ENCODE data around the gene HPSE2.

DNA sequence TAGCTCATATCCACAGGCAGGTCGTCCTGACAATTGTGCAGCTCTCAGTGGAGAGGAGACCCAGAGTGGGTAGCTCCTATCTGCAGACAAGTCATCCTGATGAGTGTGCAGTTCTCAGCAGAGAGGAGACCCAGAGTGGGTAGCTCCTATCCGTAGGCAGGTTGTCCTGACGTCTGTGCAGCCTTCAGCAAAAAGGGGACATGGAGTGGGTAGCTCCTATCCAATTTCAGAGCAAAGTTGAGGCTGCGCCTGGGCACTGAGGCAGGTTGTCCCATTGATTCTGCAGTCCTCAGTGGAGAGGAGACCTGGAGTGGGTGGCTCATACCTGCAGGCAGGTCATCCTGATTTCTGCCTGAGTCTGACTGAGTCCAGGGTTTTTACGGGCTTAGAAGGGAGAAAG, 111.8 kb downstream of the HPSE2 start:
- TF ChIP-seq POLR2AphosphoS5 (IDR thresholded peaks at IDR 0.05; ENCODE audit: low read depth, low read length): no peak
- TF ChIP-seq POLR2A (IDR thresholded peaks at IDR 0.05; ENCODE audit: low read depth, low read length): no peak
- no peak for TF ChIP-seq TAF1 (IDR thresholded peaks at IDR 0.05; ENCODE audit: borderline replicate concordance, low read depth, low read length)
